ENCODE results near the gene TIMM22. TPM values are rescaled to one million over a fixed set of nuclear protein-coding genes. Genes with fewer than 3 reads are reported as not detected.

The TIMM22 gene
- polyA plus RNA-seq, 4 donors = 6.9 to 9.4 (median 8.0) TPM

Other genes with a start within 250 kb of the TIMM22 start
- gene GEMIN4, start 244.9 kb upstream of the TIMM22 start, polyA plus RNA-seq = 10 to 100 TPM in 2 of 4 donors, 1 to 10 TPM in 2; 2.7 to 18.3 (median 7.4) TPM
- gene GLOD4, start 214.8 kb upstream of the TIMM22 start, polyA plus RNA-seq = 100 to 1,000 TPM in 1 of 4 donors, 10 to 100 TPM in 3; 65.4 to 138 (median 84.9) TPM
- 10 to 100 TPM in 3 of 4 donors, 1 to 10 TPM in 1; 9.2 to 19.5 (median 14.5) TPM for gene MRM3, start 214.8 kb upstream of the TIMM22 start, polyA plus RNA-seq
- gene NXN, start 17.4 kb upstream of the TIMM22 start, polyA plus RNA-seq = 10 to 100 TPM in 1 of 4 donors, 1 to 10 TPM in 3; 2.2 to 12.5 (median 7.1) TPM
- 100 to 1,000 TPM in 1 of 4 donors, 10 to 100 TPM in 3; 69.8 to 131 (median 83.5) TPM for gene ABR, start 182.9 kb downstream of the TIMM22 start, polyA plus RNA-seq

All from small intestine (tissue), 4 donors.